ENCODE results near the gene WSCD2. TPM values are rescaled to one million over a fixed set of nuclear protein-coding genes. Genes with fewer than 3 reads are reported as not detected.

The WSCD2 gene
- polyA plus RNA-seq, 1 of the 3 experiments (the other 2 are of a cell fraction), result 0.03 TPM

DNA sequence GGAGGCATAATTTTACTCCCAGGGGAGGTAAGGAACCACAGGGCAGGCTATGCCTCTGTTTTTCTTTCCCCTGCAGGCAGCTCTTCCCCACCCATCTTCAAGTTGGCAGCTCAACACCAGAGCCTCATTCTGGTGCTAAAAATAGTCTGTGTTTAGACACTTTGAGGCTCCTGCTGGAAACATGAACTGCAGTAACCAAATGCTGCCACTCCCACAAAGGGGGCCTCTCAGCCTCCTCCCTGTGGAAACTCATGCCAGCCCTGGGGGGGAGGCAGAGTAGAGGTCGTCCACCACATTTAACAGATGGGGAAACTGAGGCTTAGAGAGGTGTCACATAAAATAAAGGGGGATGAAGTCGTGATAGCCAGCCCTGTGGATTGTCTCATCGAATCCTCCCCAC, 61.4 kb downstream of the WSCD2 start:
- DNase-seq, result no peak
- no peak for TF ChIP-seq MEF2A (IDR thresholded peaks at IDR 0.05; ENCODE audit: borderline replicate concordance, low read depth)
- no peak for TF ChIP-seq RXRA (IDR thresholded peaks at IDR 0.05; ENCODE audit: borderline replicate concordance, low read depth)
- no peak for TF ChIP-seq USF1 (IDR thresholded peaks at IDR 0.05; ENCODE audit: borderline replicate concordance, low read depth)
- TF ChIP-seq GABPA (IDR thresholded peaks at IDR 0.05; ENCODE audit: low read depth), result no peak
- no peak for TF ChIP-seq EZH2phosphoT487 (IDR thresholded peaks at IDR 0.05; ENCODE audit: borderline replicate concordance, low read depth)
- no peak for TF ChIP-seq TCF12 (IDR thresholded peaks at IDR 0.05)
- Histone ChIP-seq H3K4me3 (ENCODE audit: low read depth in 2 of 2, low read length in 1 of 2) (no peak overlapping the region), H3K9ac (no peak overlapping the region), H3K27me3 (ENCODE audit: insufficient read depth) (no peaks in the 10 kb centered on the region), H3K4me1 (ENCODE audit: control insufficient read depth in 1 of 2, insufficient read depth in 2 of 2, low read depth in 1 of 2, low read length in 1 of 2) (peaks cover 0 to 27% of the 10 kb centered on the region in 2 experiments; a peak in 1 of 4 replicates), H2AFZ (ENCODE audit: low read depth) (no peak overlapping the region), H3K27ac (ENCODE audit: low read depth in 2 of 2, low read length in 1 of 2) (no peak overlapping the region; a peak in 1 of 4 replicates), H4K20me1 (ENCODE audit: insufficient read depth) (no peaks in the 10 kb centered on the region), H3K9me2 (no peaks in the 10 kb centered on the region), H3K36me3 (replicated peaks in 1 of 2; ENCODE audit: control insufficient read depth in 1 of 2, insufficient read depth in 2 of 2, low read length in 1 of 2) (no peaks in the 10 kb centered on the region), H3K79me2 (ENCODE audit: insufficient read depth) (no peaks in the 10 kb centered on the region), H3K4me2 (no peak overlapping the region), H3K9me3 (no peaks in the 10 kb centered on the region), H3F3A (replicated peaks; ENCODE audit: insufficient read depth) (no peaks in the 10 kb centered on the region)
- ChIA-PET POLR2A (no interaction called here), CTCF (interaction anchor here (0.9 to 2.8 kb wide), 8 partner anchors 10 to 272 kb away, joined by 3 to 10 read pairs (median 4); no protein-coding TSS in a partner anchor)
- 17% methylated on average over 3 of the region's 3 CpGs for WGBS (ENCODE audit: low lambda C conversion rate)

GRCh38 chr12:108191086-108191485, 62.0 kb downstream of the WSCD2 start:
- no peak overlapping the region for H2AFZ ChIP-seq (ENCODE audit: low read depth)
- WGBS (ENCODE audit: low lambda C conversion rate), result 21% methylated on average over 2 of the region's 2 CpGs
- no peak for DNase-seq
- H3K9me2 ChIP-seq, result no peaks in the 10 kb centered on the region
- no peak overlapping the region for H3K4me2 ChIP-seq
- no peak for TF ChIP-seq NRF1 (IDR thresholded peaks at IDR 0.05; ENCODE audit: low read depth, low read length)
- no peak for TF ChIP-seq TCF12 (IDR thresholded peaks at IDR 0.05)
- TF ChIP-seq TEAD4 (IDR thresholded peaks at IDR 0.05; ENCODE audit: borderline replicate concordance, insufficient read depth), result no peak
- TF ChIP-seq RAD21 (IDR thresholded peaks at IDR 0.05; ENCODE audit: low read length), result no peak
- TF ChIP-seq EZH2phosphoT487 (IDR thresholded peaks at IDR 0.05; ENCODE audit: borderline replicate concordance, low read depth), result no peak
- TF ChIP-seq, protein P1, sequence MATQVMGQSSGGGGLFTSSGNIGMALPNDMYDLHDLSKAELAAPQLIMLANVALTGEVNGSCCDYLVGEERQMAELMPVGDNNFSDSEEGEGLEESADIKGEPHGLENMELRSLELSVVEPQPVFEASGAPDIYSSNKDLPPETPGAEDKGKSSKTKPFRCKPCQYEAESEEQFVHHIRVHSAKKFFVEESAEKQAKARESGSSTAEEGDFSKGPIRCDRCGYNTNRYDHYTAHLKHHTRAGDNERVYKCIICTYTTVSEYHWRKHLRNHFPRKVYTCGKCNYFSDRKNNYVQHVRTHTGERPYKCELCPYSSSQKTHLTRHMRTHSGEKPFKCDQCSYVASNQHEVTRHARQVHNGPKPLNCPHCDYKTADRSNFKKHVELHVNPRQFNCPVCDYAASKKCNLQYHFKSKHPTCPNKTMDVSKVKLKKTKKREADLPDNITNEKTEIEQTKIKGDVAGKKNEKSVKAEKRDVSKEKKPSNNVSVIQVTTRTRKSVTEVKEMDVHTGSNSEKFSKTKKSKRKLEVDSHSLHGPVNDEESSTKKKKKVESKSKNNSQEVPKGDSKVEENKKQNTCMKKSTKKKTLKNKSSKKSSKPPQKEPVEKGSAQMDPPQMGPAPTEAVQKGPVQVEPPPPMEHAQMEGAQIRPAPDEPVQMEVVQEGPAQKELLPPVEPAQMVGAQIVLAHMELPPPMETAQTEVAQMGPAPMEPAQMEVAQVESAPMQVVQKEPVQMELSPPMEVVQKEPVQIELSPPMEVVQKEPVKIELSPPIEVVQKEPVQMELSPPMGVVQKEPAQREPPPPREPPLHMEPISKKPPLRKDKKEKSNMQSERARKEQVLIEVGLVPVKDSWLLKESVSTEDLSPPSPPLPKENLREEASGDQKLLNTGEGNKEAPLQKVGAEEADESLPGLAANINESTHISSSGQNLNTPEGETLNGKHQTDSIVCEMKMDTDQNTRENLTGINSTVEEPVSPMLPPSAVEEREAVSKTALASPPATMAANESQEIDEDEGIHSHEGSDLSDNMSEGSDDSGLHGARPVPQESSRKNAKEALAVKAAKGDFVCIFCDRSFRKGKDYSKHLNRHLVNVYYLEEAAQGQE (IDR thresholded peaks at IDR 0.05; ENCODE audit: low read depth, low read length), result no peak
- no peak for TF ChIP-seq NFIC (IDR thresholded peaks at IDR 0.05; ENCODE audit: borderline replicate concordance)
- TF ChIP-seq YY1 (IDR thresholded peaks at IDR 0.05; ENCODE audit: low read depth), result no peak
- no peak for TF ChIP-seq GABPA (IDR thresholded peaks at IDR 0.05; ENCODE audit: low read depth)
- TF ChIP-seq RCOR1 (IDR thresholded peaks at IDR 0.05; ENCODE audit: low read length), result no peak
- TF ChIP-seq TAF1 (IDR thresholded peaks at IDR 0.05; ENCODE audit: borderline replicate concordance, low read depth, low read length), result no peak
- TF ChIP-seq CHD2 (IDR thresholded peaks at IDR 0.05; ENCODE audit: low read length, partially characterized antibody), result no peak
- no peak for TF ChIP-seq SIN3A (IDR thresholded peaks at IDR 0.05; ENCODE audit: borderline replicate concordance, low read depth, low read length)
- no peak for TF ChIP-seq JUND (IDR thresholded peaks at IDR 0.05)
- TF ChIP-seq USF1 (IDR thresholded peaks at IDR 0.05; ENCODE audit: borderline replicate concordance, low read depth), result no peak
- TF ChIP-seq ELF1 (IDR thresholded peaks at IDR 0.05), result no peak
- TF ChIP-seq, protein P2, sequence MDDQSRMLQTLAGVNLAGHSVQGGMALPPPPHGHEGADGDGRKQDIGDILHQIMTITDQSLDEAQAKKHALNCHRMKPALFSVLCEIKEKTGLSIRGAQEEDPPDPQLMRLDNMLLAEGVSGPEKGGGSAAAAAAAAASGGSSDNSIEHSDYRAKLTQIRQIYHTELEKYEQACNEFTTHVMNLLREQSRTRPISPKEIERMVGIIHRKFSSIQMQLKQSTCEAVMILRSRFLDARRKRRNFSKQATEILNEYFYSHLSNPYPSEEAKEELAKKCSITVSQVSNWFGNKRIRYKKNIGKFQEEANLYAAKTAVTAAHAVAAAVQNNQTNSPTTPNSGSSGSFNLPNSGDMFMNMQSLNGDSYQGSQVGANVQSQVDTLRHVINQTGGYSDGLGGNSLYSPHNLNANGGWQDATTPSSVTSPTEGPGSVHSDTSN (IDR thresholded peaks at IDR 0.05), result no peak
- H3K4me3 ChIP-seq (ENCODE audit: low read depth in 2 of 2, low read length in 1 of 2), result no peak overlapping the region
- no peaks in the 10 kb centered on the region for H3F3A ChIP-seq (replicated peaks; ENCODE audit: insufficient read depth)
- H3K9ac ChIP-seq, result no peak overlapping the region
- no peaks in the 10 kb centered on the region for H4K20me1 ChIP-seq (ENCODE audit: insufficient read depth)
- ChIA-PET CTCF (interaction anchor here (0.9 to 2.8 kb wide), 11 partner anchors 9 to 272 kb away, joined by 3 to 10 read pairs (median 4); no protein-coding TSS in a partner anchor), POLR2A (no interaction called here)
- no peaks in the 10 kb centered on the region for H3K36me3 ChIP-seq (replicated peaks in 1 of 2; ENCODE audit: control insufficient read depth in 1 of 2, insufficient read depth in 2 of 2, low read length in 1 of 2)
- no peaks in the 10 kb centered on the region for H3K9me3 ChIP-seq
- H3K79me2 ChIP-seq (ENCODE audit: insufficient read depth), result no peaks in the 10 kb centered on the region
- H3K27ac ChIP-seq (ENCODE audit: low read depth in 2 of 2, low read length in 1 of 2), result no peak overlapping the region; a peak in 1 of 4 replicates
- peaks cover 0 to 31% of the 10 kb centered on the region in 2 experiments; a peak in 1 of 4 replicates for H3K4me1 ChIP-seq (ENCODE audit: control insufficient read depth in 1 of 2, insufficient read depth in 2 of 2, low read depth in 1 of 2, low read length in 1 of 2)
- no peaks in the 10 kb centered on the region for H3K27me3 ChIP-seq (ENCODE audit: insufficient read depth)

All from SK-N-SH (cell line).